HG02970 (cell line): Measurements from ENCODE around the gene CNGA2.

ENCODE experiments used
- ATAC-seq: cut with Tn5 transposase; IDR thresholded peaks from one replicate; pipeline ENCODE4 v1.9.1; 2021; ENCODE audit warnings: mild to moderate bottlenecking, moderate library complexity, moderate number of reproducible peaks; ENCODE audit not compliant: unreplicated experiment, low FRiP score

The CNGA2 gene

GRCh38 chrX:151711154-151711553 is 23.4 kb upstream of the CNGA2 start:
- no peak for ATAC-seq

GRCh38 chrX:151711787-151712186 is 22.8 kb upstream of the CNGA2 start:
- ATAC-seq, result no peak

- ATAC-seq, result no peak
These were observed 22.3 kb upstream of the CNGA2 start for GRCh38 chrX:151712253-151712652.

GRCh38 chrX:151713849-151714248 is 20.7 kb upstream of the CNGA2 start:
- no peak for ATAC-seq

GRCh38 chrX:151714362-151714761 is 20.2 kb upstream of the CNGA2 start:
- no peak for ATAC-seq

GRCh38 chrX:151715752-151716151 is 18.8 kb upstream of the CNGA2 start, which contains the start of gene FATE1:
TSS of gene FATE1 (plus strand) at chrX:151716035. CDS start at chrX:151716120, 85 bp downstream.
- ATAC-seq, result no peak

- ATAC-seq, result no peak
These were observed 12.2 kb upstream of the CNGA2 start for GRCh38 chrX:151722241-151722846.

GRCh38 chrX:151723156-151723760 is 11.3 kb upstream of the CNGA2 start:
- ATAC-seq, result no peak

- ATAC-seq, result no peak
These were observed 9.8 kb upstream of the CNGA2 start for GRCh38 chrX:151724563-151725337.

- no peak for ATAC-seq
These were observed 9.3 kb upstream of the CNGA2 start for GRCh38 chrX:151725338-151725614.

- ATAC-seq, result no peak
These were observed 7.8 kb upstream of the CNGA2 start for GRCh38 chrX:151726751-151727150.

GRCh38 chrX:151727346-151727745 is 7.2 kb upstream of the CNGA2 start:
- no peak for ATAC-seq

- ATAC-seq, result no peak
These were observed 5.4 kb upstream of the CNGA2 start for GRCh38 chrX:151729056-151729725.

GRCh38 chrX:151735219-151735618 is 673 bp downstream of the CNGA2 start:
- ATAC-seq, result no peak

- ATAC-seq, result no peak
These were observed 2.1 kb downstream of the CNGA2 start for GRCh38 chrX:151736685-151737084.

GRCh38 chrX:151737494-151737893 is 2.9 kb downstream of the CNGA2 start:
- ATAC-seq, result no peak

GRCh38 chrX:151738751-151739150 is 4.2 kb downstream of the CNGA2 start:
- no peak for ATAC-seq

- no peak for ATAC-seq
These were observed 7.1 kb downstream of the CNGA2 start for GRCh38 chrX:151741606-151742005.

- no peak for ATAC-seq
These were observed 7.8 kb downstream of the CNGA2 start for GRCh38 chrX:151742311-151742710.

- ATAC-seq, result no peak
These were observed 9.3 kb downstream of the CNGA2 start for GRCh38 chrX:151743651-151744470.

GRCh38 chrX:151745651-151746050 is 11.1 kb downstream of the CNGA2 start:
- ATAC-seq, result no peak
